HCT116 (cell line): Measurements from ENCODE around the gene ADGRB2. TPM values are rescaled to one million over a fixed set of nuclear protein-coding genes. Genes with fewer than 3 reads are reported as not detected.
A peak's percentile ranks its signal among the peaks of the same experiment; 100 is the strongest.

Experiments used
- ATAC-seq: fragments of 200-7000 bp; cut with Tn5 transposase; 2 replicates; pipeline ENCODE4 v1.9.1; 2020; ENCODE audit warnings: mild to moderate bottlenecking, moderate library complexity
- BruUV-seq: library from RNA; stranded (reverse); fragments of 400-500 nt; replicated peaks from 2 replicates; lab custom pipeline; 2021; lab: Mats Ljungman, UMichigan
- CTCF ChIA-PET: fragments of 300-600 bp; sonication (Branson Sonifier 250); formaldehyde crosslinking; loops from one replicate; lab custom pipeline; 2021; ENCODE audit warnings: antibody characterized with exemption; lab: Charles Lee
- POLR2A ChIA-PET: fragments of 300-600, 350-600 bp; sonication (Branson Sonifier 250); formaldehyde crosslinking; loops from one replicate; lab custom pipeline; 2021; ENCODE audit warnings: antibody characterized with exemption; lab: Charles Lee
- RAD21 ChIA-PET, 2 experiments: fragments of 300-600 bp; sonication (Branson Sonifier 250); formaldehyde crosslinking; loops; one replicate each; lab custom pipeline; 2023; ENCODE audit warnings: low total read pairs in 2 of 2; ENCODE audit not compliant: uncharacterized antibody in 2 of 2, unreplicated experiment in 2 of 2, low non-redundant PET in 1 of 2; lab: Charles Lee
- DNase-seq: peaks from one replicate; pipeline ENCODE4 v3.0.0-alpha.2; 2010; ENCODE audit warnings: low read depth, low spot score
- H2AFZ ChIP-seq: fragments of 200-600 bp; shearing (Covaris generic), sonication (generic); 2 replicates; pipeline ENCODE4 v1.6.1; 2017; ENCODE audit warnings: low read depth, mixed run types, mixed read lengths, antibody characterized with exemption, low read length; ENCODE audit not compliant: poor library complexity, severe bottlenecking
- H3K27ac ChIP-seq: 2 replicates; pipeline ENCODE4 v1.5.1; 2012; ENCODE audit warnings: low read depth, low read length
- H3K27me3 ChIP-seq: fragments of 200-600 bp; sonication (generic); 2 replicates; pipeline ENCODE4 v1.6.1; 2016; ENCODE audit warnings: mixed run types, low read length, mixed read lengths; ENCODE audit not compliant: insufficient read depth
- H3K36me3 ChIP-seq, 2 experiments: fragments of 200-500 bp in 1 of 2; fragments of 200-600 bp in 1 of 2; sonication (Bioruptor generic) in 1 of 2; sonication (generic) in 1 of 2; 2 replicates each; pipeline versions ENCODE4 v1.5.1 to v1.6.1; 2014 to 2016; ENCODE audit warnings: low read length in 2 of 2, inconsistent platforms in 1 of 2, mixed read lengths in 1 of 2, mixed run types in 1 of 2; ENCODE audit not compliant: insufficient read depth in 2 of 2, control insufficient read depth in 1 of 2
- H3K4me1 ChIP-seq, 2 experiments: fragments of 200-600 bp in 1 of 2; sonication (generic) in 1 of 2; 2 replicates each; pipeline versions ENCODE4 v1.5.1 to v1.6.1; 2012 to 2017; ENCODE audit warnings: low read length in 2 of 2, inconsistent platforms in 1 of 2, mild to moderate bottlenecking in 1 of 2, mixed read lengths in 1 of 2, mixed run types in 1 of 2, moderate library complexity in 1 of 2; ENCODE audit not compliant: insufficient read depth in 2 of 2, control insufficient read depth in 1 of 2
- H3K4me2 ChIP-seq: fragments of 200-600 bp; sonication (generic); 2 replicates; pipeline ENCODE4 v1.6.1; 2017; ENCODE audit warnings: mixed run types, low read length, mixed read lengths
- H3K4me3 ChIP-seq, 2 experiments: fragments of 200-600 bp in 1 of 2; sonication (generic) in 1 of 2; replicated peaks in 1 of 2; 2 replicates each; pipeline ENCODE4 v1.5.1; 2011 to 2016; ENCODE audit warnings: low read length in 2 of 2, control low read depth in 1 of 2, low read depth in 1 of 2, mild to moderate bottlenecking in 1 of 2, mixed read lengths in 1 of 2, mixed run types in 1 of 2
- H3K79me2 ChIP-seq: fragments of 200-600 bp; sonication (generic); 2 replicates; pipeline ENCODE4 v1.6.1; 2017; ENCODE audit warnings: mild to moderate bottlenecking, mixed run types, low read length, moderate library complexity, mixed read lengths; ENCODE audit not compliant: insufficient read depth
- H3K9ac ChIP-seq: fragments of 200-600 bp; sonication (generic); 2 replicates; pipeline ENCODE4 v1.6.1; 2016; ENCODE audit warnings: low read length, mixed read lengths
- H3K9me2 ChIP-seq: fragments of 200-600 bp; sonication (generic), shearing (Covaris generic); 2 replicates; pipeline ENCODE4 v1.6.1; 2017; ENCODE audit warnings: mixed run types, mild to moderate bottlenecking, moderate library complexity; ENCODE audit not compliant: insufficient read depth
- H3K9me3 ChIP-seq, 2 experiments: fragments of 200-500 bp in 1 of 2; fragments of 200-600 bp in 1 of 2; sonication (Bioruptor generic) in 1 of 2; sonication (generic) in 1 of 2; 2 replicates each; pipeline ENCODE4 v1.6.1; 2014 to 2017; ENCODE audit warnings: low read length in 2 of 2, mixed read lengths in 2 of 2, inconsistent platforms in 1 of 2, low read depth in 1 of 2, mild to moderate bottlenecking in 1 of 2, mixed run types in 1 of 2, moderate library complexity in 1 of 2; ENCODE audit not compliant: control insufficient read depth in 1 of 2, insufficient read depth in 1 of 2
- H4K20me1 ChIP-seq: fragments of 200-600 bp; sonication (generic), shearing (Covaris generic); 2 replicates; pipeline ENCODE4 v1.6.1; 2017; ENCODE audit warnings: mixed run types, mild to moderate bottlenecking, moderate library complexity; ENCODE audit not compliant: insufficient read depth
- CBX3 ChIP-seq: IDR thresholded peaks from 2 replicates; pipeline ENCODE4 v1.6.1; 2012; ENCODE audit warnings: low read depth
- EGR1 ChIP-seq: IDR thresholded peaks from 2 replicates; pipeline ENCODE4 v1.6.1; 2012; ENCODE audit warnings: low read depth
- ELF1 ChIP-seq: IDR thresholded peaks from 2 replicates; pipeline ENCODE4 v1.6.1; 2012; ENCODE audit warnings: low read depth, borderline replicate concordance
- EZH2 ChIP-seq: fragments of 200-600 bp; sonication (generic); IDR thresholded peaks from 2 replicates; pipeline ENCODE4 v1.6.1; 2017; ENCODE audit warnings: antibody characterized with exemption, mixed run types
- POLR2A ChIP-seq: IDR thresholded peaks from 2 replicates; pipeline ENCODE4 v1.7.0; 2011; ENCODE audit warnings: borderline replicate concordance; ENCODE audit not compliant: insufficient read depth, insufficient read length; ENCODE audit errors: extremely low read depth
- POLR2AphosphoS5 ChIP-seq: IDR thresholded peaks from 2 replicates; pipeline ENCODE4 v1.6.1; 2011; ENCODE audit warnings: mild to moderate bottlenecking, low read depth, low read length, moderate library complexity
- RAD21 ChIP-seq: IDR thresholded peaks from 2 replicates; pipeline ENCODE4 v1.6.1; 2012; ENCODE audit warnings: low read depth, mild to moderate bottlenecking
- SP1 ChIP-seq: IDR thresholded peaks from 2 replicates; pipeline ENCODE4 v1.6.1; 2012; ENCODE audit warnings: low read depth
- TCF7L2 ChIP-seq: IDR thresholded peaks from 2 replicates; pipeline ENCODE4 v1.7.0; 2011; ENCODE audit warnings: borderline replicate concordance, inconsistent platforms; ENCODE audit not compliant: insufficient read depth, insufficient read length; ENCODE audit errors: extremely low read depth
- ZFX ChIP-seq: fragments of 450-650 bp; IDR thresholded peaks from 2 replicates; pipeline ENCODE4 v1.6.1; 2017
- intact Hi-C: fragments of 100-400 bp; cut with micrococcal nuclease; formaldehyde crosslinking; loops from 2 replicates; pipeline ENCODE4 v1.10.0; 2022
- total RNA-seq: library from RNA; stranded (reverse); gene quantifications from one replicate; pipeline ENCODE4 v1.2.1, GENCODE V29; 2021; ENCODE audit not compliant: unreplicated experiment
- TF ChIP-seq, protein P1 (sequence below): IDR thresholded peaks from 2 replicates; pipeline ENCODE4 v1.6.1; 2012

The ADGRB2 gene
- total RNA-seq, 1 experiment from 2014 or later, result 10.1 TPM

DNA sequence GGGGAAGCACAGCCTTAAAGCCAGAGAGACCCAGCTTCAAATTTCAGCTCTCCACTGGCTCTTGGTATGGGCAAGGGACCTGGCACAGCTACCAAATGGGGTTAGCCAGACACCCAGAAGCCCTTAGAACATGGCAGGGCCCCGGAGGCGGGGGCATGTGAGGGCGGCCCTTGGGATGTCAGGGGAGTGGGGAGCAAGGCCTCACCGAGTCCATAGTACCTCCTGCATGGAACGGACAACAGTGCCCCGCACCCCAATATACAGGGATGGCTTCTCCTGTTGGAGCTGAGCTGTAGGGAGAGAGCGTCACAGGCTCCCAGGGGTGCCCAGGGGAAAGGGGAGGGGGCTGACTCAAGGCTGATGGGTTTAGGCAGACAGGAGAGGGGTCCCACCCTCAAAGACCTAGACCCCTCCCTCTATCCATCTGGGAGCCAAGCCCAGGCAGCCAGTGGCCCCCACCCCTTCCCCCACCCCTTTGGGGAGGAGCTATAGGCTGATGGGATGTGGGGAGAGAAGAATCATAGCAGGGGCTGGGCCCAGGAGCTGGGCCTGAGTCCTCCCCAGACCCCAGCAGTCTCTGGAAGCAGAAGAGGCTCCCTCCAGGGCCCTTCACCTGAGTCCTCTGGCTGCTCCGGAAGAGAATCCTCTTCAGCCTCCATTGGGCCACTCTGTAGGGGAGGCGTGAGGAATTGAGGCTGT lies 35.2 kb upstream of the ADGRB2 start:
- intact Hi-C loops, result no loop called here

DNA sequence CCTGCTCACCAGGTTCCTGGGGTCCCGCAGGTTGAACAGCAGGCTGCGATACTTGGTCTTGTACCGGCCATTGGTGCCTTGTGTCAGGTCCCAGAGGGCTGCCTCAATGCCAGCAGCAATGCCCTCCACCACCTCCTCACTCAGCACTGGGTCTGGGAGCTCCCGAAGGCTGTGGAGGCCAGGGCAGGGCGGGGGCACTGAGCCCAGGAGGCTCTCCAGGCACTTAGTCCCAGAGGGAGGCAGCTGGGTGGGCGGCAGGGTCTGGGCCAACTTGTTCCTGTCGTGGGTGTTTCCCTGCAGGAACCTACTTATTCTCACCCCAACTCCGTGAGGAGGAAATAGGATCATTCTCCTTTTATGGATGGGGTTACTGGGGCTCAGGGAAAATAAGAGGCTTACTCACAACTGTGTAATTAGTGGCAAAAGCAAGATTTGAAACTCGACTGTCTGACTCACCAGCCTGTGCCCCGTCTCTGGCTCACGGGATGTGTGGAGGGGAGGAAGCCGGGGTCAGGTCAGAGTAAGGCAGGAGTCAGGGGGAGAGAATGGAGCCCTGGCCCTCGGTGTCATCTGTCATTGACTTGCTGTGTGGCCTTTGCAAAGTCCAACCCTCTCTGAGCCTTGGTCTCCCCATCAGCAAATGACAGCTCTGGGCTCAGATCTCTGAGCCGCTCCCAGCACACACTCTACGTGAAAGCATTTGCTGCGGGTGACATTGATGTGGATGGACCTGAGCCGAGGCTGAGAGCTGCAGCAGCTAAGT lies 34.5 kb upstream of the ADGRB2 start:
- Histone ChIP-seq H2AFZ (peak overlapping the region; percentile 33), H3K4me3 (peak overlapping the region in 1 of 2 experiments; percentile 24; a peak in 1 of 4 replicates), H3K79me2 (no peaks in the 10 kb centered on the region), H3K9me2 (no peaks in the 10 kb centered on the region), H3K27ac (peak overlapping the region; percentile 39; the same call in 1 of the 2 replicates), H3K27me3 (no peaks in the 10 kb centered on the region), H3K4me1 (peaks cover 12 to 44% of the 10 kb centered on the region in 2 experiments), H4K20me1 (no peaks in the 10 kb centered on the region), H3K9me3 (no peaks in the 10 kb centered on the region), H3K9ac (0 out of 2 replicates have a peak overlapping the region, but pooled peaks have one; percentile 9), H3K36me3 (no peaks in the 10 kb centered on the region)
- ChIA-PET RAD21 (interaction anchor here in 1 of 2 experiments (0.6 kb wide), 1 partner anchor 9 kb away, joined by 5 read pairs; no protein-coding TSS in a partner anchor), CTCF (interaction anchor here (0.6 to 2.4 kb wide), 5 partner anchors 10 to 165 kb away, joined by 3 to 8 read pairs (median 5); no protein-coding TSS in a partner anchor), POLR2A (no interaction called here)
- intact Hi-C loops, result no loop called here
- DNase-seq (no peak), ATAC-seq (peak; percentile 73)
- no TSS peak for BruUV-seq
- TF ChIP-seq EZH2 (no peak), RAD21 (no peak), POLR2AphosphoS5 (no peak), TCF7L2 (no peak), CBX3 (no peak), POLR2A (no peak), EGR1 (peak; percentile 52; the same call in 1 of the 2 replicates)
- TF ChIP-seq, protein P1, sequence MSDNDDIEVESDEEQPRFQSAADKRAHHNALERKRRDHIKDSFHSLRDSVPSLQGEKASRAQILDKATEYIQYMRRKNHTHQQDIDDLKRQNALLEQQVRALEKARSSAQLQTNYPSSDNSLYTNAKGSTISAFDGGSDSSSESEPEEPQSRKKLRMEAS, result no peak; the same call in 1 of the 2 replicates
- TF ChIP-seq, all 23 proteins: peak for 1
- H3K4me2 ChIP-seq, result peak overlapping the region; percentile 74

More for the DNA sequence above, 35.2 kb upstream of the ADGRB2 start:
- CTCF ChIA-PET, result interaction anchor here (1.3 to 2.4 kb wide), 2 partner anchors 10 to 165 kb away, joined by 5 to 8 read pairs; no protein-coding TSS in a partner anchor
- Histone ChIP-seq H3K79me2 (no peaks in the 10 kb centered on the region), H3K36me3 (no peaks in the 10 kb centered on the region), H3K4me2 (peak overlapping the region; percentile 74), H3K27me3 (no peaks in the 10 kb centered on the region), H3K27ac (no peak overlapping the region), H3K4me1 (peaks cover 12 to 44% of the 10 kb centered on the region in 2 experiments), H3K4me3 (no peak overlapping the region), H4K20me1 (no peaks in the 10 kb centered on the region), H3K9me2 (no peaks in the 10 kb centered on the region), H2AFZ (no peak overlapping the region), H3K9ac (no peak overlapping the region), H3K9me3 (no peaks in the 10 kb centered on the region)
- DNase-seq, result no peak
- peak; percentile 20 for ATAC-seq
- TF ChIP-seq CBX3, result no peak
- TF ChIP-seq SP1, result no peak
- TF ChIP-seq ELF1, result no peak
- no peak for TF ChIP-seq ZFX
- no TSS peak for BruUV-seq
- POLR2A ChIA-PET, result no interaction called here
- RAD21 ChIA-PET, result interaction anchor here in 1 of 2 experiments (0.6 to 0.7 kb wide), 2 partner anchors 10 to 44 kb away, joined by 3 to 5 read pairs; no protein-coding TSS in a partner anchor
